Stimulated activated naive CD8-positive, alpha-beta T cell treated with anti-CD3 and anti-CD28 coated beads, Interleukin-15, amount 100 ng/mL, for 72 hours (primary cell): ENCODE measurements around the gene NARS2.

Experiments
- ATAC-seq: fragments of 150-1000 bp; cut with Tn5 transposase; 2 replicates; pipeline ENCODE4 v1.10.0; 2021; ENCODE audit warnings: mild to moderate bottlenecking, moderate library complexity
- DNase-seq, 2 donors: peaks; one replicate each; pipeline ENCODE4 v3.0.0; 2021 to 2022
- H3K27ac Mint-ChIP-seq, 2 donors: one replicate each; pipeline ENCODE4 v1.8.0; 2022; ENCODE audit warnings: mild to moderate bottlenecking in 2 of 2, mixed read lengths in 2 of 2, moderate library complexity in 2 of 2
- H3K27me3 Mint-ChIP-seq: one replicate; pipeline ENCODE4 v1.8.0; 2022; ENCODE audit warnings: mixed read lengths
- H3K4me1 Mint-ChIP-seq: one replicate; pipeline ENCODE4 v1.8.0; 2022; ENCODE audit warnings: mild to moderate bottlenecking, mixed read lengths
- H3K4me3 Mint-ChIP-seq, 2 donors: one replicate each; pipeline ENCODE4 v1.8.0; 2022; ENCODE audit warnings: mild to moderate bottlenecking in 2 of 2, mixed read lengths in 2 of 2, moderate library complexity in 1 of 2
- H3K9me3 Mint-ChIP-seq, 2 donors: one replicate each; pipeline ENCODE4 v1.8.0; 2022; ENCODE audit warnings: mixed read lengths in 2 of 2

NARS2 gene

GRCh38 chr11:78427615-78428265, 146.9 kb downstream of the NARS2 start:
- no peak overlapping the region for H3K27ac Mint-ChIP-seq
- peaks cover 40% of the 10 kb centered on the region for H3K4me1 Mint-ChIP-seq
- H3K4me3 Mint-ChIP-seq, result peak overlapping the region in 1 of 2 donors; percentile 12
- DNase-seq (no peak), ATAC-seq (peak; percentile 77)
- H3K9me3 Mint-ChIP-seq, result no peaks in the 10 kb centered on the region
- no peaks in the 10 kb centered on the region for H3K27me3 Mint-ChIP-seq

- ATAC-seq (peak; percentile 54), DNase-seq (no peak)
- Mint-ChIP-seq H3K27ac (no peak overlapping the region), H3K27me3 (peaks cover 4% of the 10 kb centered on the region), H3K4me3 (no peak overlapping the region), H3K4me1 (peaks cover 40% of the 10 kb centered on the region), H3K9me3 (no peaks in the 10 kb centered on the region)
Measured at GRCh38 chr11:78426845-78427244, 147.8 kb downstream of the NARS2 start.

- H3K4me1 Mint-ChIP-seq, result peaks cover 48% of the 10 kb centered on the region
- H3K27ac Mint-ChIP-seq, result no peak overlapping the region
Measured at GRCh38 chr11:78425399-78426070, 149.1 kb downstream of the NARS2 start.

GRCh38 chr11:78424334-78425270, 150.1 kb downstream of the NARS2 start:
- Mint-ChIP-seq H3K4me3 (no peak overlapping the region), H3K27ac (no peak overlapping the region)
- no peak for ATAC-seq

More at GRCh38 chr11:78425399-78426070, 149.1 kb downstream of the NARS2 start:
- DNase-seq (no peak), ATAC-seq (no peak)
- no peak overlapping the region for H3K4me3 Mint-ChIP-seq
- peaks cover 17% of the 10 kb centered on the region for H3K27me3 Mint-ChIP-seq
- no peaks in the 10 kb centered on the region for H3K9me3 Mint-ChIP-seq

GRCh38 chr11:78423241-78423640, 151.4 kb downstream of the NARS2 start:
- ATAC-seq (no peak), DNase-seq (no peak)
- H3K4me3 Mint-ChIP-seq, result no peak overlapping the region
- peaks cover 51% of the 10 kb centered on the region for H3K4me1 Mint-ChIP-seq
- H3K27ac Mint-ChIP-seq, result no peak overlapping the region
- H3K27me3 Mint-ChIP-seq, result peaks cover 40% of the 10 kb centered on the region
- H3K9me3 Mint-ChIP-seq, result no peaks in the 10 kb centered on the region

More at GRCh38 chr11:78424334-78425270, 150.1 kb downstream of the NARS2 start:
- DNase-seq, result no peak
- H3K27me3 Mint-ChIP-seq, result peaks cover 26% of the 10 kb centered on the region
- H3K9me3 Mint-ChIP-seq, result no peaks in the 10 kb centered on the region
- H3K4me1 Mint-ChIP-seq, result peaks cover 50% of the 10 kb centered on the region

- Mint-ChIP-seq H3K27me3 (peaks cover 55% of the 10 kb centered on the region), H3K4me3 (peak overlapping the region; percentile 16 to 68), H3K4me1 (peaks cover 43% of the 10 kb centered on the region), H3K27ac (no peak overlapping the region), H3K9me3 (no peaks in the 10 kb centered on the region)
- peak; percentile 44 to 52 for DNase-seq
- peak; percentile 11 for ATAC-seq
Measured at GRCh38 chr11:78420796-78421209, 153.9 kb downstream of the NARS2 start.

- no peak for ATAC-seq
- DNase-seq, result peak; percentile 31 to 33
- Mint-ChIP-seq H3K27me3 (peaks cover 56% of the 10 kb centered on the region), H3K4me3 (peak overlapping the region; percentile 16 to 68), H3K27ac (no peak overlapping the region), H3K9me3 (no peaks in the 10 kb centered on the region), H3K4me1 (peaks cover 43% of the 10 kb centered on the region)
Measured at GRCh38 chr11:78420255-78420764, 154.4 kb downstream of the NARS2 start.

- ATAC-seq, result no peak
- Mint-ChIP-seq H3K4me1 (peaks cover 36% of the 10 kb centered on the region), H3K27ac (no peak overlapping the region)
Measured at GRCh38 chr11:78419327-78419726, 155.3 kb downstream of the NARS2 start.

GRCh38 chr11:78418584-78419211, 156.0 kb downstream of the NARS2 start:
- DNase-seq, result no peak
- H3K4me1 Mint-ChIP-seq, result peaks cover 34% of the 10 kb centered on the region
- ATAC-seq, result no peak
- H3K9me3 Mint-ChIP-seq, result no peaks in the 10 kb centered on the region
- peaks cover 56% of the 10 kb centered on the region for H3K27me3 Mint-ChIP-seq
- H3K4me3 Mint-ChIP-seq, result peak overlapping the region; percentile 70 to 75
- H3K27ac Mint-ChIP-seq, result no peak overlapping the region

More at GRCh38 chr11:78419327-78419726, 155.3 kb downstream of the NARS2 start:
- Mint-ChIP-seq H3K27me3 (peaks cover 56% of the 10 kb centered on the region), H3K9me3 (no peaks in the 10 kb centered on the region), H3K4me3 (no peak overlapping the region)
- no peak for DNase-seq

- peaks cover 34% of the 10 kb centered on the region for H3K4me1 Mint-ChIP-seq
- H3K4me3 Mint-ChIP-seq, result peak overlapping the region; percentile 70 to 75
- H3K27me3 Mint-ChIP-seq, result peaks cover 56% of the 10 kb centered on the region
- ATAC-seq, result peak; percentile 84
- no peak overlapping the region for H3K27ac Mint-ChIP-seq
- peak; percentile 78 to 79 for DNase-seq
- H3K9me3 Mint-ChIP-seq, result no peaks in the 10 kb centered on the region
Measured at GRCh38 chr11:78417888-78418583, 156.6 kb downstream of the NARS2 start.

- Mint-ChIP-seq H3K27ac (peak within 1 kb of the TSS; percentile 81 to 91), H3K9me3 (no peaks in the 10 kb centered on the region), H3K4me1 (peaks cover 34% of the 10 kb centered on the region), H3K4me3 (peak within 1 kb of the TSS; percentile 94 to 98), H3K27me3 (peaks cover 56% of the 10 kb centered on the region)
- ATAC-seq (peak; percentile 53), DNase-seq (no peak)
Measured at GRCh38 chr11:78417175-78417887, 157.3 kb downstream of the NARS2 start, which contains the start of gene GAB2. Gene GAB2 (minus strand): TSS chr11:78417820. CDS start chr11:78417720, 100 bp downstream.

GRCh38 chr11:78416285-78417174, 158.1 kb downstream of the NARS2 start:
- peak overlapping the region; percentile 94 to 98 for H3K4me3 Mint-ChIP-seq
- H3K4me1 Mint-ChIP-seq, result peaks cover 34% of the 10 kb centered on the region

GRCh38 chr11:78415338-78415737, 159.3 kb downstream of the NARS2 start:
- ATAC-seq, result no peak
- Mint-ChIP-seq H3K9me3 (no peaks in the 10 kb centered on the region), H3K27me3 (peaks cover 37% of the 10 kb centered on the region), H3K4me1 (peaks cover 24% of the 10 kb centered on the region), H3K4me3 (no peak overlapping the region), H3K27ac (no peak overlapping the region)
- DNase-seq, result no peak

More at GRCh38 chr11:78416285-78417174, 158.1 kb downstream of the NARS2 start:
- Mint-ChIP-seq H3K27me3 (peaks cover 48% of the 10 kb centered on the region), H3K27ac (peak overlapping the region; percentile 81 to 91), H3K9me3 (no peaks in the 10 kb centered on the region)
- DNase-seq (peak; percentile 81 to 82), ATAC-seq (peak; percentile 69)
